PC-9 (cell line): ENCODE measurements around the gene SLC38A7. TPM values are rescaled to one million over a fixed set of nuclear protein-coding genes. Genes with fewer than 3 reads are reported as not detected.
"Not testable (repeated sequence)": the region's sequence is repeated elsewhere in the genome, so short reads cannot be mapped to it uniquely, and the experiment has no call there.

Experiments used
- BruUV-seq: library from RNA; stranded (reverse); fragments of 400-500 nt; replicated peaks from 2 replicates; lab custom pipeline; 2021; lab: Mats Ljungman, UMichigan
- CTCF ChIA-PET: fragments of 300-600 bp; sonication (Branson Sonifier 250); formaldehyde crosslinking; loops from one replicate; lab custom pipeline; 2022; ENCODE audit warnings: antibody characterized with exemption; lab: Charles Lee
- POLR2A ChIA-PET: fragments of 300-600 bp; sonication (Branson Sonifier 250); formaldehyde crosslinking; loops from one replicate; lab custom pipeline; 2022; ENCODE audit warnings: antibody characterized with exemption; ENCODE audit not compliant: unreplicated experiment; lab: Charles Lee
- DNase-seq, 2 experiments: peaks; one replicate each; pipeline versions ENCODE4 v3.0.0 to v3.0.0-alpha.2; 2015 to 2022; ENCODE audit warnings: mixed read lengths in 1 of 2
- H2AFZ ChIP-seq: fragments of 200-600 bp; sonication (generic); 2 replicates; pipeline ENCODE4 v1.8.1; 2017; ENCODE audit warnings: antibody characterized with exemption
- H3F3A ChIP-seq: fragments of 200-600 bp; sonication (generic); 2 replicates; pipeline ENCODE4 v1.8.1; 2017; ENCODE audit warnings: antibody characterized with exemption, mild to moderate bottlenecking, low read depth; ENCODE audit not compliant: insufficient read depth
- H3K27ac ChIP-seq: fragments of 200-600 bp; sonication (generic); 2 replicates; pipeline ENCODE4 v1.6.1; 2016; ENCODE audit warnings: mixed run types
- H3K27me3 ChIP-seq: fragments of 200-600 bp; sonication (generic); 2 replicates; pipeline ENCODE4 v1.6.1; 2016; ENCODE audit warnings: low read depth, mixed run types; ENCODE audit not compliant: insufficient read depth
- H3K36me3 ChIP-seq: fragments of 200-600 bp; sonication (generic); 2 replicates; pipeline ENCODE4 v1.6.1; 2016; ENCODE audit warnings: low read depth, mixed run types
- H3K4me1 ChIP-seq: fragments of 200-600 bp; sonication (generic); replicated peaks from 2 replicates; pipeline ENCODE4 v1.6.1; 2016; ENCODE audit warnings: mixed run types; ENCODE audit not compliant: insufficient read depth
- H3K4me2 ChIP-seq: fragments of 200-600 bp; sonication (generic); 2 replicates; pipeline ENCODE4 v1.6.1; 2017; ENCODE audit warnings: mixed run types
- H3K4me3 ChIP-seq: fragments of 200-600 bp; sonication (generic); 2 replicates; pipeline ENCODE4 v1.6.1; 2016; ENCODE audit warnings: mixed run types
- H3K79me2 ChIP-seq: fragments of 200-600 bp; sonication (generic); 2 replicates; pipeline ENCODE4 v1.6.1; 2017; ENCODE audit warnings: low read depth, mixed run types
- H3K9me2 ChIP-seq: fragments of 200-600 bp; sonication (generic); 2 replicates; pipeline ENCODE4 v1.8.1; 2017; ENCODE audit warnings: mild to moderate bottlenecking; ENCODE audit not compliant: insufficient read depth
- H3K9me3 ChIP-seq: fragments of 200-600 bp; sonication (generic); 2 replicates; pipeline ENCODE4 v1.8.1; 2016; ENCODE audit warnings: low read depth; ENCODE audit not compliant: insufficient read depth
- H4K20me1 ChIP-seq: fragments of 200-600 bp; sonication (generic); 2 replicates; pipeline ENCODE4 v1.8.1; 2017; ENCODE audit not compliant: insufficient read depth
- CTCF ChIP-seq: fragments of 200-600 bp; sonication (generic); conservative IDR thresholded peaks from 2 replicates; pipeline ENCODE4 v1.6.1; 2017; ENCODE audit warnings: mixed run types, antibody characterized with exemption, mild to moderate bottlenecking, moderate library complexity
- EZH2 ChIP-seq: fragments of 200-600 bp; sonication (generic); IDR thresholded peaks from 2 replicates; pipeline ENCODE4 v1.8.0; 2017; ENCODE audit warnings: antibody characterized with exemption, low read depth
- intact Hi-C: fragments of 100-400 bp; cut with micrococcal nuclease; formaldehyde crosslinking; loops from one replicate; pipeline ENCODE4 v1.10.0; 2022; ENCODE audit not compliant: unreplicated experiment
- total RNA-seq: library from RNA; stranded (reverse); gene quantifications from 2 replicates; pipeline ENCODE4 v1.2.3, GENCODE V29; 2021

SLC38A7 gene
- total RNA-seq, 1 experiment from 2014 or later: 18.6 TPM

DNA sequence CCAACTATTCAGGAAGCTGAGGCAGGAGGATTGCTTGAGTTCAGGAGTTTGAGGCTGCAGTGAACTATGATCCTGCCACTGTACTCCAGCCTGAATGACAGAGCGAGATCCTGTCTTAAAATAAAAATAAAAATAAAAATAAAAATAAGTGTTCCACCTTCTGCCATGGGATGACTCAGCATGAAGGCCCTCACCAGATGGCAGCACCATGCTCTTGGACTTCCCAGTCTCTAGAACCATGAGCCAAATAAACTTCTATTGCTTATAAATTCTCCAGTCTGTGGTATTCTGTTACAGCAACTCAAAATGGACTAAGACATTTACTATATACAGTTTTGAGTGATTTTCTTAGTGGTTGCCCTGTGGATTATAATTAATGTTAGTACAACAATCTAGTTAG lies 7.9 kb upstream of the SLC38A7 start:
- Histone ChIP-seq H3K79me2 (no peaks in the 10 kb centered on the region), H3K9me2 (no peaks in the 10 kb centered on the region), H3K36me3 (no peaks in the 10 kb centered on the region), H3K27me3 (no peaks in the 10 kb centered on the region), H3K4me3 (no peak overlapping the region), H3K9me3 (no peaks in the 10 kb centered on the region), H4K20me1 (no peaks in the 10 kb centered on the region), H3F3A (no peaks in the 10 kb centered on the region), H3K4me1 (no peaks in the 10 kb centered on the region), H3K27ac (no peak overlapping the region), H2AFZ (no peak overlapping the region), H3K4me2 (no peak overlapping the region)
- no TSS peak for BruUV-seq
- intact Hi-C loops: no loop called here
- POLR2A ChIA-PET: no interaction called here
- CTCF ChIA-PET: no interaction called here
- DNase-seq: no peak
- no peak for TF ChIP-seq EZH2
- TF ChIP-seq CTCF: no peak

- H3K79me2 ChIP-seq: 0 out of 2 replicates have a peak, but pooled peaks cover 10% of the 10 kb centered on the region
- H4K20me1 ChIP-seq, H3K4me2 ChIP-seq, H3K4me1 ChIP-seq, DNase-seq, H3K36me3 ChIP-seq, H3K27ac ChIP-seq, CTCF ChIA-PET, H2AFZ ChIP-seq, intact Hi-C loops, H3K4me3 ChIP-seq, POLR2A ChIA-PET, H3K27me3 ChIP-seq, BruUV-seq, H3K9me2 ChIP-seq, H3F3A ChIP-seq, H3K9me3 ChIP-seq: not testable (repeated sequence)
Measured at GRCh38 chr16:58686985-58687706, 2.6 kb upstream of the SLC38A7 start.

DNA sequence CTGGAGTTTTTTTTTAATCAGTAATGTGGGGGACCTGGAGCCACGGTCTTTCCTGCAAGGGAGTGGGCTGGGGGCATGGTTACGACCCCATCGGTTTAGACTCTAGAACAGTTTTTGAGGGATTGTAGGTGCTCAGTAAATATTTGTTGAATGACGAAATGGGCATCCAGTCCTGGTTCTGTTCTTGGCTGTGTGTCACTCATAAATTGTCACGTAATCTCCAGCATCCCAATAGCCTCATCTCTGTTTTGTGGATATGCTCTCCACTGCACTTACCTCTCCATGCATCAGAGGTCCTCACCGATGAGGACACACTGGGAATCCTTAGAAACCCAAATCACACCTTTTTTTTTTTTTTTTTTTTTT lies 497 bp upstream of the SLC38A7 start:
- BruUV-seq: no TSS peak
- Histone ChIP-seq H3K4me2 (peak overlapping the region; percentile 92), H3K9me3 (no peaks in the 10 kb centered on the region), H2AFZ (peak overlapping the region; percentile 98), H3K79me2 (peaks cover 10% of the 10 kb centered on the region; the same call in 1 of the 2 replicates), H3K27me3 (no peaks in the 10 kb centered on the region), H3K27ac (no peak overlapping the region), H4K20me1 (no peaks in the 10 kb centered on the region), H3F3A (no peaks in the 10 kb centered on the region), H3K36me3 (no peaks in the 10 kb centered on the region), H3K4me3 (peak overlapping the region; percentile 88; the same call in 1 of the 2 replicates), H3K9me2 (no peaks in the 10 kb centered on the region), H3K4me1 (peaks cover 7% of the 10 kb centered on the region; the same call in 1 of the 2 replicates)
- no peak for TF ChIP-seq CTCF
- no peak for TF ChIP-seq EZH2
- intact Hi-C loops: no loop called here
- DNase-seq: no peak
- CTCF ChIA-PET: interaction anchor here (0.6 kb wide), 1 partner anchor 24 kb away, joined by 3 read pairs; no protein-coding TSS in a partner anchor
- POLR2A ChIA-PET: interaction anchor here (0.7 kb wide), 2 partner anchors 22 to 24 kb away, joined by 3 to 4 read pairs; no protein-coding TSS in a partner anchor
